ENCODE results near the gene MSANTD1.
A peak's percentile ranks its signal among the peaks of the same experiment; 100 is the strongest.
"Not testable (repeated sequence)": the region's sequence is repeated elsewhere in the genome, so short reads cannot be mapped to it uniquely, and the experiment has no call there.

Gene MSANTD1

DNA sequence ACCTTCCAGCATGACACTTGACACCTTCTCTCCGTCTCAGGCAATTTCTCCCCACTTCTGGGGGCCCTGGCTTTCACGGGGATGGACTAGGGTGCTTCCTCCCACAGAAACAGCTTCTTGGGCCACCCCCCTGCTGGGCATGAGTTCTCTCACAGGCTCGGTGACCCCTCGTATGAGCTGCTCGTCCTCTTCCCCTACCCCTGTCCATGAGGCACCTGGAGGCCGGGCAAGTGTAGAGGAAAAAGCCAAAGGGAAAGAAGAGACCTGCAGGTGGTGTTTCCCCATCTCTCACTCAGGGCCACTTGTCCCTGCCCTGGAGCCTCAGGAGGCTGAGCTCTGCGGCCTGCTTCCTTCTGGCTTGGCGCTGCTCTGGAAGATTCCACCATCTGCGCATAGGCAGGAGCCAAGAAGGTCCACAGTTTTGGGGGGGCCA is 41.9 kb downstream of the MSANTD1 start:
- no peak for DNase-seq (ENCODE audit: low read depth in 3 of 3)

DNA sequence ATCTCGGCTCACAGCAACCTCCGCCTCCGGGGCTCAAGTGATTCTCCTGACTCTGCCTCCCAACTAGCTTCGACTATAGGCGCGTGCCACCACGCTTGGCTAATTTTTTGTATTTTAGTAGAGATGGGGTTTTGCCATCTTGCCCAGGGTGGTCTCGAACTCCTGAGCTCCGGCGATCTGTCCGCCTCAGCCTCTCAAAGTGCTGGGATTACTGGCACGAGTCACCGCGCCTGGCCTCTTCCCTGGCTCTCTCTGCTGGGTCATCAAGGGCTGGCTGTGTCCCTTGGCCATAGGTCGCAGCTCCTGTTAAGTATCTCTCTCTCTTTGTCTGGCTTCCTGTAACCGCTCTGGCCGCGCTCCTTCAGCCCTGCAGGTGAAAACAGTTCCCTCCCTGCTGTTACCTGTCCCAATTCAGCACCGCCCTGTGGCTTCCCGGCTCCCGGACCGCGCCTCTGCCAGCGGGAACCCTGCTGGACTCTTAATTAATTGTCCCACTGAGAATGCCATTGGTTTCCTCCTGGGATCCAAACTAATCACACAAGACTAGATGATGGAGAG is 42.5 kb downstream of the MSANTD1 start:
- DNase-seq (ENCODE audit: low read depth in 3 of 3): no peak

DNA sequence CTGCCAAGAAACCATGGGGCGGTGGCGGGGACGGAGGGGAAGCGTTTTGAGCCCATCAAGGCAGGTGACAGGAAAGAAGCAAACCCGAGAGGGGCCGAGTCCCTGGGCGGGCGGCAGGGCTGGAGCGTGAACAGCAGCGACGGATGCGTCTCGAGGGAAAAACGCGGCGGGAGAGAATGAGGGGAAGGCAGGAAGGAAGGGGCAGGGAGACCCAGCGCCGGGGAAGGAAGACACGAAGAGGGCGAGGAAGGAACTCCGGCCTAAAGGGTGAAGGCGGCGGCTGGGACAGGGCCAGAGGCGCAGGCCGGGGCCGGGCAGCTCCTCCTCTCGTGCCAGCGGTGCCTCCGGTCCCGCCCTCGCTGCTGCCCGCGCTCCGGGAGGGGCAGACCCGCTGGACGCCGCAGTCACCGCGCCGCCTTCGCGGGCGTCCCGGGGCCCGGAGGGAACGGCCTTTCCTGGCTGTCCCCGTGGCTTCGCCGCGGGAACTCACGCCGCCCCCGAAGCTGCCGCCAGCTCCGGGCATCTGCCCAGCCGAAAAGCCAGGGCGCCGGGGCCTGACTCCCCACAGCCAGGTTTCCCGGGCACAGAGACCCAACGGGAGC is 43.1 kb downstream of the MSANTD1 start:
- peak in 1 of 3 experiments; percentile 25 for DNase-seq (ENCODE audit: low read depth in 3 of 3)

DNA sequence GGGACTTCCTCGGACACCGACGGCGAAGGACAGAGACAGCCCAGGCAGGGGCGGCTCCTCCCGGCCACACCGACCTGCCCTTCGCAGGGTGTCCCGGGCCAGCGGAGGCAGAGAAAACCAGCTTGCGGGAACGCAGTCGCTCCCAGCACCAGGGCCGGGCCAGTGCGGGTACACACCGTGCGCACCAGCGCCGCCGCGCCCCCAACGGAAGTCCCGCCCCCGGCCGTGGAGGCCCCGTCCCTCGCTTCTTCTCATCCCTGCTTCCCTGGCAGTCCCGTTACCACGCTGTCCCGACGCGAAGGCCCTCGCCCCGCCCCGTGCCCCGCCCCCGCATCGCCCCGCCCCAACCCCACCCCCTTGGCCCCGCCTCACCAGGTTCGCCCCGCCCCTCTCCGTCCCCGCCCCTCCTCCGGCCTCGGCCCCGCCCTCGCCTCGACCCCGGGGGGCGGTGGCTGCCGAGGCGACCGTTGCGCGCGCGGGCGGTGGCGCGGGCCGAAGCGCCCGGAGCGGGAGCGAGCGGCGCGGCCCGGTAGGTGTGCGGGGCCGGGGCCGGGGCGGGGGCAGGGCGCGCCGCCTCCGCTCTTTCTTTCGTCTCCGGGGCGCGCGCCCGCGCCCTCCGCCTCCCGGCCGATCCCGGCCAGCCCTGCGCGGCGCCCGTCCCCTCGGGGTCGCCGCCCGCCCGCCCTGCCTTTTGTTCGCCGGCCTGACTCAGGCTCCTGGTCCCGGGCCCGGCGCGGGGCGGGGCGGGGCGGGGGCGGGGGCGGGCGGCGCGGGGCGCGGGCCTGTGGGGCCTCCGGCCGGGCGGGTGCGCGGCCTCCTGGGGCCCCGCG is 43.8 kb downstream of the MSANTD1 start, which contains the start of gene RGS12:
TSS of gene RGS12 (plus strand) at position 451 of the 830 bp plus-strand sequence. CDS start 23,150 bp downstream, outside the sequence.
- DNase-seq (ENCODE audit: low read depth in 3 of 3): peak; percentile 80 to 91 (median 82)

DNA sequence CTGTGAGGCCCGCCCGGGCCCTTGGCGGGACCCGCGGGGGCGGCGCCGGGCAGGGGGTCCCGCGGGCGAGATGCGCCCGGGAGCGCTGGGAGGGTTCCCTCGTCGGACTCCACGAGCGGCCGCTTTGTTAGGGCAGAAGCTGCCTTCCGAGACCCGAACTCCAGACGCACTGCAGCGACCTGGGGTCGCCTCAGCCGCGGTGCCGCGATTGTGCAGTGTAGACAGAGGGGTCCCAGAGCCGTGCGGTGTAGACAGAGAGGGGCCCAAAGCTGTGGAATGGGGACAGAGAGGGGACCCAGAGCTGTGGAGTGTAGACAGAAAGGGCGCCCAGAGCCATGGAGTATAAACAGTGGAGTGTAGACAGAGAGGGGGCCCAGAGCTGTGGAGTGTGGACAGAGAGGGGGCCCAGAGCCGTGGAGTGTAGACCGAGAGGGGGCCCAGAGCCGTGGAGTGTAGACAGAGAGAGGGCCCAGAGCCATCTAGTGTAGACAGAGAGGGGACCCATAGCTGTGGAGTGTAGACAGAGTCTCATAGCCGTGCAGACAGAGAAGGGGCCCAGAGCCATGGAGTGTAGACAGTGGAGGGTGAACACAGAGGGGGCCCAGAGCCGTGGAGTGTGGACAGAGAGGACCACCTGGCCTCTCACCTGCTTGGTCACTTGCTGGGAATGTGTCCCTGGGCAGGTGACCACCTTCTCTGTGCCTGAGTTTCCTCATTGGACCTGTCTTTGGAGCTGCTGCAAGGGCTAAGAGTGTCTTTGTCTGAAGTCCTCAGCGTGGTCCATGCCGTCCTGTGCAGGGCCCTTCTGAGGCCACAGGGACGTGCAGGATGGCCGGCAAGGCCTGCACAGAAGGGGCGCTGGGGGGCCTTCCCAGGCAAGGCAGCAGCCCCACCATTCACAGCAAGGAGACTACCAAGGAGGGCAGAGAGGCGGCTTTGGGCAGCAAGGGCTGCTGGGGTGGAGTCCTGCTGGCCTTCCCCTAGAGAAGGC is 44.7 kb downstream of the MSANTD1 start:
- no peak for DNase-seq (ENCODE audit: low read depth in 3 of 3)

DNA sequence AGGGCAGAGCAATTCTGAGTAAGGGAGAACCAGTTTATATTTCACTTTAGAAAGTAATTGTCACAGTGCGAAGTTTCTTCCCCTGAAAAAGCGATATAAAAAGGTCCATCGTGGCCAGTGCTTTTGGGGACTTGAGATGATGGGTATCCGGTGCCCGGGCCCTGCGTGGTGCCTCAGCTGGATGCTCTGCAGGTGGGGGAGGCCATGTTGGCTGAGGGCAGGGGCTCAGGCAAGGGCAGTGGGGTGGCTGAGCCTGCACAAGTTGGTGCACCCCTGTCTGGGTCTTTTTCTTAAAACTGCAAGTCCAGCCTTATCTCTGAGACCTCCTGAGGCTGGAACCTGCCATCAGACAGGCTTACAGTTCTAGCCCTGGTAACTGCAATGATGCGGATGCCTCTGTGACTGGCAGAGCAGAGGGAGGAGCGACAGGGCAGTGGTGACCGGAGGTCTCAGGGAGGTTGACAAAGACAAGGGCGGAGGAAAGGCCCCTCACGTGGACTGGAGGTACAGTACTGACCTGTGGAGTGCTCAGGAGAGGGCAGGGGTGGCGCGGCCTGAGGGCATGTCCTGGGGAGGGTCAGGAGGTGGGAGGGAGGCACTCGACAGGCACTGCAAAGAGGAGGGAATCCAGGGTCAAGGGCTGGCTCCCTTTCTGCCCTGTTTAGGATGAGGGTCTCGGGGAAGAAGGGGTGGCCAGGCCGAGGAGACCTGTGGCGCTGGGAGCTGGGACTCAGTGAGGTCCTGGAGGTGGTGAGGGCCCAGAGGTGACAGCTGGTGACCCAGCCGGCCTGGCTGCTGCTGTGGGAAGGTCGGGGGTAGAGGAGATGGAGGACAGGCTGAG is 45.7 kb downstream of the MSANTD1 start:
- no peak for DNase-seq (ENCODE audit: low read depth in 3 of 3)

DNA sequence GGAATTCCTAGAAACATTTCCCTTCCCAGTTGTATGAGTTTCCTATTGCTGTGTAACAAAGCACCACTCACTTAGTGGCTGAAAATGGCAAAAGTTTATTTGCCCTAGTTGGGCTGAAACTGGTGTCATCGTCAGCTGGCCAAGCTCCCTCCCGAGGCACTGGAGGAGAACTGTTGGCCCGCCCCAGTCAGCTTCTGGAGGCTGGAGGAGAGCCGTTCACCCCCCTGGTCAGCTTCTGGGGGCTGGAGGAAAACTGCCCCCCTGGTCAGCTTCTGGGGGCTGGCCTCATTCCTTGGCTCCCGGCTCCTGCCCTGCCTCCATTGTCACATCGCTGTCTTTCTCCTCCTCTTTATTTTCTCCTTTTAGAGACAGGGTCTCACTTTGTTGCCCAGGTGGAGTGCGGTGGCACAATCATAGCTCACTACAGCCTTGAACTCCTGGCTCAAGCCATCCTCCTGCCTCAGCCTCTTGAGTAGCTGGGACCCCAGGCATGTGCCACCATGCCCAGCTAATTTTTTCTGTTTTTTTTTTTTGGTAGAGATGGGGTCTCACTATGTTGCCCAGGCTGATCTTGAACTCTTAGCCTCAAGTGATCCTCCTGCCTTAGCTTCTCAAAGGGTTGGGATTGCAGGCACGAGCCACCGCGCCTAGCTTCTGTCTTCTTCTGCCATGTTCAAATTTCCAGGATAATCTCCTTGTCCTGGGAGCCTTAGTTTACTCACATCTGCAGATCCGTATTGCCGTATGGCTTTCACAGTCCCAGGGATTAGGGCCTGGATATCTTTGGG is 47.1 kb downstream of the MSANTD1 start:
- DNase-seq (ENCODE audit: low read depth in 3 of 3): no peak

DNA sequence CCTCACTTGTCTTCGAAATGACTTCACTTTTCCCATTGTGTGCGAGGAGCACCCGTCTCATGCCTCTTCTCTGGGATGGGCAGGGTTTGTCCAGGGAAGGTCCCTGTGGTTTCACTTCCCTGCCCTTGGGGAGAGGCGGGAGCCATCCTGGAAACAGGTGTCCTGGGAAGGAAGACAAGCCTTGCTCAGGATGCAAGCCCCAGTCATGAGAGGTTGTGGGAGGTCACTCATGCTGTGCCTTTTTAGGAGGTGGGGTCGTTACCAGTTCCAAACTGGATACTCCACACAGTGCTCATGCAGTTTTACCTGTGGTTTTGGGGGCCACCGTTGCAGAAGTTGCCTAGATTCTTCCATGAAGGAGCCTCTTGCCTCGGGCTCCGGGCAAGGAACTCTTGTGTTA is 47.7 kb downstream of the MSANTD1 start:
- DNase-seq (ENCODE audit: low read depth in 3 of 3): no peak

DNA sequence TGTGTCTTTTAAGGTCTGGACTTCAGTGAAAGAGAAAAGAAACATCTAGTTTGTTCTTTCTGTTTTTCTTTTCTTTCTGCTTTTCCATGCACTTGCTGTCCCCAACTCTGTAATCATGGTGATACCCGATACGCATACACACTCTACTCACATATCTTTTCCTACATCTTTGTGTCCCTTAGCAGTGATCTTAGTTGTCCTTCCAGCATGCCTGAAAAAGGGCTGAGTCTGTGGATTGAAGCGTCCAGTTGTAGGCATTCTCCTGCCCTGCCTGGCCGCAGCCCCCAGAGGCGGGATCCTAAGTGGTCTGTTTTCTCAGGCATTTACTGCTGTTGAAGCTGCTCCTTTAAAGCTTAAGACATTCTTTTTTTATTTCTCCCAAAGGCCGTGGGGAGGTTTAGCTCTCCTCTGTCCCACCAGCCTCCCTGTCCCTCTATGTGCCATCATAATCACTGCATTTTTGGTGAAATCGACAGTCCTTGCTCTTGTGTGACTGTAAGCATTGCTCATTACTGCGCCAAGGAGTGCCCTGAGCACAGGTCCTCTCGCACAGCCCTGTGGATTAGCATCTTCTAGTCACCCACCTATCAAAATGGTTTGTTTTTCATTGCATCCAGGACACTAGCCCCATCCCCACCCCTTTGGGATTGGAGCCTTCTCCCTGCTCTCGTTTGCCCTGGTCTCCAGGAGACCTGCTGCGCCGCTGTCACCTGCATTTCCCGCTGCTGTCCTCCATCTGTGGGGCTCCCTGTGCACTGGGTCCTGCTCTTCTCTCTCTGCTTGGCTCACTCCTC is 48.3 kb downstream of the MSANTD1 start:
- DNase-seq (ENCODE audit: low read depth in 3 of 3): no peak

DNA sequence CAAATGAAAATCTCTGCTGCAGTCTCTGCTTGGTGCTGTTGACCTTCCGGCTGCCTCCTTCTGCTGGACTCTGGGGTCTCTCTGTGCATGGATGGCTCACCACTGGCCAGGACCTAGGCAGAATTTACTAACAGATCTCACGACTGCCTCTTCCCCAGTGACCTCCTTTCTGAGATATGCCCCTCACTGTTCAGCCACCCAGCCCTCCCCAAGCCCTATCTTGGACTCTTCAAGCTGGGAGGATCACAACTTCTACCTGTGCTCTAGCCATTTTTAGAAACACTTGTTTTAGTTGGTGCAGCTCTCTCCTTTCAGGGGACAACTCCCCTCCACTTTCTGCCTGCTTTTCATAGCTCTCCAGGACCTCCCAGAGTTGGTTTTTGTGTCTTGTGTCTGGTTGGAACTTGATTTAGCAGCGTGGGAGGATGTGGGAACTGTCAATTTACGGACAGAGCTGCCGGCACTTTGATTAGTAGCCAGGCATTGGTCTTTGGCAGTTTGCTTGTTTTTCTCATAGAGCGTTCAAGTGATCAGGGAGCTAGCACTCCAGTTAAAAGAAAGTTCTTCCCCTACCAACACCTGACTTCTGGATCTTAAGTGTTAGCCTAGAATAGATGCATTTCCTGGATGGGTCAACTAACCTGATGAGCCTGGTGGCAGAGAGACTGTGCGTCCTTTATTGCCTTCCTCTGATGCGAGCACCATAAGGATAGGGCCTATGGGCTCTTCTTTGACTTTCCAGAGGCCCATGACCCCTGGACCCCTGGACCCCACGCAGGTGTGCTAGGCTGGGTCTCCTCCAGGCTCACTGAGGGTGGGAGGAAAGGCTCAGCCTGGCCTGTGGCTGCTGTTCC is 50.4 kb downstream of the MSANTD1 start:
- no peak for DNase-seq (ENCODE audit: low read depth in 3 of 3)

DNA sequence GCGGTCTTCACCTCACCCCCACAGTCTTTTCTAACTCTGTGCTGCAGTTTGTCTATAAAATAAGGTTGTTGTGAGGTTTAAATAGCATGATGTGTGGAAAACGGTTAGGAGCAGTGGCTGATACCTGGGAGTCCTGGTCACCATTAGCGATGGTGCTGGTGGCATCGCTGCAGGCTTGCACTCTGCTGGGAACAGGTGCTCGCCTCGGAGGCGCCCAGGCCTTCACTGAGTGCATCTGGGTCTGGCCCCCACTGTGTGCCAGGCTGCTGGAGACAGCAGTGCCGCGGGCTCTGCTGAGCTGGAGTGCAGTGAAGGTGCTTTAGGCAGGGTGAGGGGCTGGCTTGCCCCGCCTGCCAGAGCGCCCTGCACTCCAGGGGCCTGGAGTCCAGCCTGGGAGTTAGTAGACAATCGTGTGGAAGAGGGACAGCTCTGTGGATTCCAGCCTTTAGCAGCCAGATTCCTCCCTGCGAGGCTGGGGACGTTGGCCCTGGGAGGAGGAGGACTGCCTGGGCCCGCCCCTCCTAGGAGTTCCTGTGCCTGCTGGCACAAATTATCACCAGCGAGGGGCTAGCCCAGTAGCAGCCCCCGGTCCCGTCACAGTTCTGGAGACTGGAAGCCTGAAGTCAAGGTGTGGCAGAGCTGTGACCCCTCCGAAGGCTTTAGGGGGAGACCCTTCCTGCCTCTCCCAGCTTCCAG is 51.2 kb downstream of the MSANTD1 start:
- no peak for DNase-seq (ENCODE audit: low read depth in 3 of 3)

DNA sequence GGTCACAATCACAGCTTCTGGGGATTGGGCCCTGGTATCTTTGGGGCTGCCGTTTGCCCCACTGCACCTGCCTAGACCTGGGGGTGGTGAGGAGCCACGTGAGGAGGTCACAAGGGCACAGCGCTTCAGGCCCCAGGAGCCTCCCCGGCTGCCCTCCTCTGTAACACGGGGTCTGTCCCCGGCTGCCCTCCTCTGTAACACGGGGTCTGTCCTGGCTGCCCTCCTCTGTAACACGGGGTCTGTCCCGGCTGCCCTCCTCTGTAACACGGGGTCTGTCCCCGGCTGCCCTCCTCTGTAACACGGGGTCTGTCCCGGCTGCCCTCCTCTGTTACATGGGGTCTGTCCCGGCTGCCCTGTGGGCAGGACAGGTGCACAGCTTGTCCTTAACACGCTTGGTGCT is 51.9 kb downstream of the MSANTD1 start:
- not testable (repeated sequence) for DNase-seq (ENCODE audit: low read depth in 3 of 3)

DNA sequence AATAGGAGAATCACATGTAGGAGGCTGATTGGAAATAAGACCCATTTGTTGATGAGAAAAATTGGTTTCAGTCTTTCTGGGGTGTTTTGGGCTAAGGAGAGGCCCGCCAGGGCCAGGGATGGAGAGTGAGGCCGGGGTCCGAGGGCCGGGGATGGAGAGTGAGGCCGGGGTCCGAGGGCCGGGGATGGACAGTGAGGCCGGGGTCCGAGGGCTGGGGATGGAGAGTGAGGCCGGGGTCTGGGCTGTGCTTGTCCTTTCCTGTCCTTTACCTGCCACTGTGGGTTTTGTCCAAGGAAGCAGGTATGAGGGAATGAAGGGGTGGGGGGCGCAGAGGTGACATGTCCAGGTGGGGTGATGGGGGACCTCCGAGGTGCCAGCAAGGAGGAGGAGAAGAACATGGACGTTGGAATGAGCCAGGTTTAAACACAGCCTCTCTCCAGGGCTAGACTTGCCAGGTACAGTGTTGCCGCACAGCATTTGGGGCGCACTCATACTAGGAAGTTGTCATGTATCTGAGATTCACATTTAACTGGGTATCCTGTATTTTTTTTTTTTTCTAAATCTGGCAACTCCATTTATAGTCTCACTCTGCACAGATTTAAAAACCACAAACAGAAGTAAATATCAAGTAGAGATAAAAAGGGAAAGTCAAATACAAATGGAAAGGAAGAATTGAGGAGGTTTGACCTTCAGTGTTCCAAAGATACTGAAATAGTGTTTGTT is 52.7 kb downstream of the MSANTD1 start:
- no peak for DNase-seq (ENCODE audit: low read depth in 3 of 3)

DNA sequence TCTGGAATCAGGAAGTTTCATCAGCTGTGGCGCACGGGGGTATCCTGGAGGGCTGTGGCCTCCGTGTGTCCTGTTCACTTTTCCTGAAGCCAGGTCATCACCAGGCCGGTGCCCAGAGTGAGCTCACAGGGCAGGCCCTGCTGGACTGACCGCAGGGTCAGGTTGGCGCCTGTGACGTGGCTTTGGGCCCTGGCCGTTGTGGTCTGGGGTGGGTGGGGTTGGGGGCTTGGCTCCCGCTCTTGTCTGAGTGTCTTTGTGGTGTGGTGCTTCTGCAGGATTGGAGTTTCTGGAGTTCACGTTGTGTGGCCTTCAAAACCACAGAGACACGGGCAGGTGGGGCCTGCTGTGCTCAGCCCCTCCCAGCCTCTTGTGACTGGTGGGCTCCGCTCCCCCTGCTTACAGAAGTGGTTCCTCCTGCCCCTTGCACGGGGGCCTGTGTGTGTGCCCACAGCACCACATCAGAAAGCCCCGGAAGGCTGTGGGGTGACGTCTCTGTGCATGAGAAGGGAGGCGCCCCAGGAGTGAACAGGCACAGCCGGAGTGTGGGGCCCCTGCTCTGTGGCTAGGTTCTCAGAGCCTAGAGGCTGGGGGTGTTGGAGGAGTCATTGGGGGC is 53.3 kb downstream of the MSANTD1 start:
- peak; percentile 39 to 63 (median 50) for DNase-seq (ENCODE audit: low read depth in 3 of 3)

DNA sequence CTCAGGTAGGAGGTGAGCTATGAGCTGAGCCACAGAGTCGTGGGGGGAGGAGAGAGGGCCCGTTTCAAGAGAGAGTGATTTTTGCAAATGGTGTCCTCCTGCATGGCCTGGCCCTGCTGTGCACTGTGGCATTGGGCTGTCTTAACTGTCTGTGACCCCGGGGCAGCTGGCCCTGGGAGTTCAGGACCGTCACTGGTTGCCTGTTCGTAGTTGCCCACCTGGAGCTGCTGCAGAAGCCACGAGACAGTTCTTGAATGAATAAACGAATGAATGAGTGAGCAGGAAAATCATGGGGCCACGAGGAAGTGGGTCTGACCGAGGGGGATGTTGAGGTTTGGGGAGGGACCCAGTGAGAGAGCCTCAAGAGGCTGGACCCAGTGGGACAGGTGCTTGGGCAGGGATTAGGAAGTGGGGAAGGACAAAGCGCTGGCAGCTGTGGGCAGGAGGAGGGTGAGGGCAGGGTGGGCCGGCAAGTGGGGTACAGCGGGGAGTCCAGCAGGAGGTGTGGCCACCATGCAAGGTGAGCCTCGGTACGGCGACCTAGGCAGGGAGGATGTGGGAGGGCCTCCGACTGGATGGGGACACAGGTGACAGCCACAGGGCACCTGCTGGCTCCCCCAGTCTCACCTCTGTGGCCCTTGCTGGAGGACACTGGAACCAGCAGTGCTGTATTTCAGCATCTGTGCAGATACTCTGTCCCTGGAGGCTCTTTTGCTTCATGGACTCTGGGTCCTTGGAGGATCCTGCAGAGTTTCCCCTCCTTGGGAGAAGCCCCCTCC is 54.0 kb downstream of the MSANTD1 start:
- no peak for DNase-seq (ENCODE audit: low read depth in 3 of 3)

DNA sequence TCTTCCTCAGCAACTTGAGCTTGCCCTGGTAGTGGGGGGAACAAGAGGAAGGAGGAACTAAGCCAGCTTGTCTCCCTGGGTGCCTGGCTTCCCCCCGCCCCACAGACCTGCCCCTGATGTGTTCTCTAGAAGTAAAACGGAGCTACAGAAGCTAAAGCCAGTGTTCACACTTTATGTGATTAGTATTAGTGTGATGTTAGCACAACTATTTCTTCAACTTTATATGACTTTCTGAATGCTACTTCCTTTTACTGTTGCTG is 54.5 kb downstream of the MSANTD1 start:
- DNase-seq (ENCODE audit: low read depth in 3 of 3): no peak
